Measurements from ENCODE around the gene ZMYND10.

Gene ZMYND10

GRCh38 chr3:50345586-50346234 is at the start of gene ZMYND10:
ZMYND10 (minus strand) TSS chr3:50345732; CDS start chr3:50345579, 153 bp downstream.
- DNase-seq: peak in 27 of 56 donors; percentile 3 to 59 (median 22)

GRCh38 chr3:50393061-50393460 is 47.5 kb upstream of the ZMYND10 start:
- no peak for DNase-seq

- DNase-seq: peak in 19 of 56 donors; percentile 4 to 60 (median 21)
These were observed 46.7 kb upstream of the ZMYND10 start for GRCh38 chr3:50392101-50392715.

- peak in 32 of 56 donors; percentile 2 to 76 (median 24) for DNase-seq
These were observed 45.1 kb upstream of the ZMYND10 start for GRCh38 chr3:50390508-50391224.

GRCh38 chr3:50389414-50389767 is 43.9 kb upstream of the ZMYND10 start:
- DNase-seq: no peak

- DNase-seq: no peak
These were observed 43.3 kb upstream of the ZMYND10 start for GRCh38 chr3:50388720-50389413.

- DNase-seq: peak in 10 of 56 donors; percentile 1 to 25 (median 13)
These were observed 42.6 kb upstream of the ZMYND10 start for GRCh38 chr3:50388016-50388719.

GRCh38 chr3:50385754-50386153 is 40.2 kb upstream of the ZMYND10 start:
- DNase-seq: no peak

- DNase-seq: no peak
These were observed 38.2 kb upstream of the ZMYND10 start for GRCh38 chr3:50383750-50384149.

- peak in 1 of 56 donors; percentile 23 for DNase-seq
These were observed 37.2 kb upstream of the ZMYND10 start for GRCh38 chr3:50382722-50383121.

GRCh38 chr3:50381383-50381782 is 35.9 kb upstream of the ZMYND10 start:
- no peak for DNase-seq

GRCh38 chr3:50380405-50381085 is 35.0 kb upstream of the ZMYND10 start:
- DNase-seq: no peak

- no peak for DNase-seq
These were observed 33.2 kb upstream of the ZMYND10 start for GRCh38 chr3:50378757-50379156.

GRCh38 chr3:50378024-50378423 is 32.5 kb upstream of the ZMYND10 start:
- DNase-seq: no peak

- no peak for DNase-seq
These were observed 29.9 kb upstream of the ZMYND10 start for GRCh38 chr3:50375258-50375931.

GRCh38 chr3:50374363-50375257 is 29.1 kb upstream of the ZMYND10 start:
- no peak for DNase-seq

- no peak for DNase-seq
These were observed 27.9 kb upstream of the ZMYND10 start for GRCh38 chr3:50373146-50374051.

- peak in 1 of 56 donors; percentile 12 for DNase-seq
These were observed 26.8 kb upstream of the ZMYND10 start for GRCh38 chr3:50372349-50372748.

Measured in amygdala (tissue), 56 donors.